Measurements from ENCODE around the gene HMGA1. TPM values are rescaled to one million over a fixed set of nuclear protein-coding genes. Genes with fewer than 3 reads are reported as not detected.

The HMGA1 gene
- total and polyA plus RNA-seq, 2 of the 13 experiments (the other 11 are each of a cell fraction or from before 2014, with no cell fraction given) = 117 to 145 TPM

GRCh38 chr6:34196116-34196832, 40.4 kb upstream of the HMGA1 start (continued):
- TF ChIP-seq HBP1 (CRISPR knock-in tag; IDR thresholded peaks at IDR 0.05; ENCODE audit: low read depth) (peak; percentile 80; the same call in 1 of the 2 replicates), PCBP1 (IDR thresholded peaks at IDR 0.05; ENCODE audit: borderline replicate concordance, low read depth, low read length) (no peak), PATZ1 (CRISPR knock-in tag; IDR thresholded peaks at IDR 0.05) (peak; percentile 60; the same call in 1 of the 2 replicates), ZNF644 (CRISPR knock-in tag; IDR thresholded peaks at IDR 0.05; ENCODE audit: low read depth) (no peak), GTF3A (CRISPR knock-in tag; conservative IDR thresholded peaks at IDR 0.05) (peak; percentile 94; the same call in 1 of the 2 replicates), HMGXB3 (CRISPR knock-in tag; IDR thresholded peaks at IDR 0.05; ENCODE audit: borderline replicate concordance) (no peak), SOX5 (CRISPR knock-in tag; IDR thresholded peaks at IDR 0.05; ENCODE audit: borderline replicate concordance) (no peak), POLR2AphosphoS5 (IDR thresholded peaks at IDR 0.05; ENCODE audit: low read depth, low read length) (no peak), CERS6 (CRISPR knock-in tag; IDR thresholded peaks at IDR 0.05) (no peak), ZNF674 (CRISPR knock-in tag; IDR thresholded peaks at IDR 0.05; ENCODE audit: low read depth) (no peak), MLLT10 (CRISPR knock-in tag; IDR thresholded peaks at IDR 0.05) (no peak), ZMYM2 (CRISPR knock-in tag; IDR thresholded peaks at IDR 0.05) (peak; percentile 86), SIN3A (IDR thresholded peaks at IDR 0.05; ENCODE audit: borderline replicate concordance, low read depth, low read length) (peak; percentile 30; the same call in 1 of the 2 replicates), ZZZ3 (CRISPR knock-in tag; IDR thresholded peaks at IDR 0.05; ENCODE audit: borderline replicate concordance) (0 out of 2 replicates have a peak, but pooled peaks have one; percentile 48), ZNF724P (CRISPR knock-in tag; IDR thresholded peaks at IDR 0.05; ENCODE audit: borderline replicate concordance) (no peak), PHF21A (CRISPR knock-in tag; IDR thresholded peaks at IDR 0.05) (no peak; the same call in 1 of the 2 replicates), BCLAF1 (IDR thresholded peaks at IDR 0.05) (no peak), ZNF17 (CRISPR knock-in tag; IDR thresholded peaks at IDR 0.05) (no peak)

Data from HepG2 (cell line).